ENCODE measurements around the gene LMAN2L.

DNA sequence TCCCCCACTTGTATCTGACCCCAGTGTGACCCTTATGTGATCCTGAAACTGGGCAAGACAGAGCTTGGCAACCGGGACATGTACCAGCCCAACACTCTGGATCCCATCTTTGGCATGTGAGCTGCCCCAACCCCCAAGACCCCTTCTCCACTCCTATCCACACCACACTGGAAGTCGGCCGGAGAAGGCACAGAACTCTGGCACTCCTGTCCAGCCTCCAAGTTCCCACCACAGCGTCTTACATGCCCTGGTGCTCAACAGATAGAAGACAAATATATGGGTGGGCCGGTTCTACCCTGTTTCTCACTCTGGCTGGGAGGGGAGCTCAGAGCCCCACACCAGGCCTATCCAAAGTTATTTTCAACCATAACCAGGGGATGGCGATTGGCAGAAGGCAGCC is 40.8 kb downstream of the LMAN2L start:
- TF ChIP-seq CTCF (IDR thresholded peaks at IDR 0.05) (no peak), POLR2A (IDR thresholded peaks at IDR 0.05) (no peak), EP300 (IDR thresholded peaks at IDR 0.05) (no peak)
